ENCODE measurements around the gene RXRA.

RXRA gene

GRCh38 chr9:134484479-134484878 lies 158.2 kb downstream of the RXRA start:
- DNase-seq (ENCODE audit: low read depth in 3 of 3, low spot score in 1 of 3): no peak

GRCh38 chr9:134485653-134486052 lies 159.4 kb downstream of the RXRA start:
- no peak for DNase-seq (ENCODE audit: low read depth in 3 of 3, low spot score in 1 of 3)

GRCh38 chr9:134486143-134486591 lies 159.9 kb downstream of the RXRA start:
- DNase-seq (ENCODE audit: low read depth in 3 of 3, low spot score in 1 of 3): no peak

DNA sequence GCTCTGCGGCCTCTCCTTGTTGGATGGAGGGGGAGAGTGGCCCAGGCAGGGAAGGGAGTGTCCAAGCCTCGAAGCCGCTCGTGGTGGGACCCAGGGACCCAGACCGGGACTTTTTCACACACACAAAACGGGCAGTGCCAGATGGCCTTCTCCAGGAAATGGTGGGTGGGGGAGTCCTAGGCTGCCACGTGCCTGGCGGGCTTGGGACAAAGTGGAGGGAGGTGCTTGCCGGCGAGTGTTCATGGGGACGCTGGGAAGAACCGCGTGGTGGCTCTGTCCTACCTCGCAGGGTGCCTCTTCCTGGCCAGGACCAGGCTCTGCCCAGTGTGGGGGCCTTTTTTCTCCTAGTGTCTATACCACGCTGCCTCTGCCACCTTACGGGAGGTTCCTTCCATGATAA lies 160.3 kb downstream of the RXRA start:
- DNase-seq (ENCODE audit: low read depth in 3 of 3, low spot score in 1 of 3): no peak
